GM19328 (cell line): ENCODE results near the gene FPR2.

ENCODE experiments used
- ATAC-seq: cut with Tn5 transposase; IDR thresholded peaks from one replicate; pipeline ENCODE4 v1.9.1; 2021; ENCODE audit warnings: mild to moderate bottlenecking, moderate library complexity; ENCODE audit not compliant: unreplicated experiment

Gene FPR2

GRCh38 chr19:51781999-51782398 lies 21.0 kb downstream of the FPR2 start:
- no peak for ATAC-seq

- no peak for ATAC-seq
Measured at GRCh38 chr19:51783372-51783771, 22.4 kb downstream of the FPR2 start.

- no peak for ATAC-seq
Measured at GRCh38 chr19:51784109-51784785, 23.3 kb downstream of the FPR2 start.

- no peak for ATAC-seq
Measured at GRCh38 chr19:51784922-51785690, 24.1 kb downstream of the FPR2 start.

- no peak for ATAC-seq
Measured at GRCh38 chr19:51786646-51787494, 25.9 kb downstream of the FPR2 start.

- no peak for ATAC-seq
Measured at GRCh38 chr19:51788029-51788428, 27.0 kb downstream of the FPR2 start.

- no peak for ATAC-seq
Measured at GRCh38 chr19:51789061-51789795, 28.2 kb downstream of the FPR2 start.

GRCh38 chr19:51792932-51793331 lies 32.0 kb downstream of the FPR2 start:
- ATAC-seq, result no peak

- no peak for ATAC-seq
Measured at GRCh38 chr19:51793994-51794393, 33.0 kb downstream of the FPR2 start.

GRCh38 chr19:51794885-51795490 lies 34.0 kb downstream of the FPR2 start, which contains the start of gene FPR3:
TSS of gene FPR3 (plus strand) at chr19:51795157. CDS start at chr19:51823749, 28,592 bp downstream.
- no peak for ATAC-seq

- ATAC-seq, result no peak
Measured at GRCh38 chr19:51796195-51796679, 35.3 kb downstream of the FPR2 start.

- ATAC-seq, result no peak
Measured at GRCh38 chr19:51797480-51797879, 36.5 kb downstream of the FPR2 start.

- ATAC-seq, result no peak
Measured at GRCh38 chr19:51798062-51798461, 37.1 kb downstream of the FPR2 start.

- no peak for ATAC-seq
Measured at GRCh38 chr19:51799034-51799773, 38.2 kb downstream of the FPR2 start.

GRCh38 chr19:51799774-51800472 lies 38.9 kb downstream of the FPR2 start:
- ATAC-seq, result no peak

GRCh38 chr19:51800473-51801244 lies 39.7 kb downstream of the FPR2 start:
- no peak for ATAC-seq

- no peak for ATAC-seq
Measured at GRCh38 chr19:51802775-51803174, 41.8 kb downstream of the FPR2 start.

GRCh38 chr19:51803519-51803918 lies 42.5 kb downstream of the FPR2 start:
- ATAC-seq, result no peak
